ENCODE results near the gene PPIG. TPM values are rescaled to one million over a fixed set of nuclear protein-coding genes. Genes with fewer than 3 reads are reported as not detected.
"Not testable (repeated sequence)": the region's sequence is repeated elsewhere in the genome, so short reads cannot be mapped to it uniquely, and the experiment has no call there.

PPIG gene
- total and polyA plus RNA-seq, 2 donors: 36.7 to 80.3 TPM

DNA sequence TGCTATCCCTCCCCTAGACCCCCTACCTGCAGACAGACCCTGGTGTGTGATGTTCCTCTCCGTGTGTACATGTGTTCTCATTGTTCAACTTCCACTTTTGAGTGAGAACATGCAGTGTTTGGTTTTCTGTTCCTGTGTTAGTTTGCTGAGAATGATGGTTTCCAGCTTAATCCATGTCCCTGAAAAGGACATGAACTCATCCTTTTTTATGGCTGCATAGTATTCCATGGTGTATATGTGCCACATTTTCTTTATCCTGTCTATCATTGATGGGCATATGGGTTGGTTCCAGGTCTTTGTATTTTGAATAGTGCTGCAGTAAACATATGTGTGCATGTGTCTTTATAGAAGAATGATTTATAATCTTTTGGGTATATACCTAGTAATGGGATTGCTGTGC, 31.8 kb downstream of the PPIG start:
- H3K27ac ChIP-seq (ENCODE audit: low read depth); H3K4me1 ChIP-seq (ENCODE audit: insufficient read depth); H3K36me3 ChIP-seq (ENCODE audit: insufficient read depth); H3K4me3 ChIP-seq (ENCODE audit: low read depth, low read length); DNase-seq (ENCODE audit: extremely low spot score): not testable (repeated sequence)
- 98% methylated on average over 1 of the region's 1 CpG for WGBS

- Histone ChIP-seq H3K27ac (ENCODE audit: low read depth) (no peak overlapping the region), H3K4me1 (ENCODE audit: insufficient read depth) (no peaks in the 10 kb centered on the region), H3K4me3 (ENCODE audit: low read depth, low read length) (no peak overlapping the region), H3K36me3 (ENCODE audit: insufficient read depth) (peaks cover 2% of the 10 kb centered on the region)
- 52% methylated on average over 3 of the region's 3 CpGs for WGBS
- DNase-seq (ENCODE audit: extremely low spot score): no peak
Observed at GRCh38 chr2:169619946-169620345, 35.8 kb downstream of the PPIG start.

- H3K36me3 ChIP-seq (ENCODE audit: insufficient read depth): no peaks in the 10 kb centered on the region
- no peak overlapping the region for H3K27ac ChIP-seq (ENCODE audit: low read depth)
- 83% methylated on average over 1 of the region's 1 CpG for WGBS
- no peaks in the 10 kb centered on the region for H3K4me1 ChIP-seq (ENCODE audit: insufficient read depth)
- H3K4me3 ChIP-seq (ENCODE audit: low read depth, low read length): no peak overlapping the region
- DNase-seq (ENCODE audit: extremely low spot score): no peak
Observed at GRCh38 chr2:169620509-169620908, 36.4 kb downstream of the PPIG start.

GRCh38 chr2:169623235-169623634, 39.1 kb downstream of the PPIG start:
- H3K4me1 ChIP-seq (ENCODE audit: insufficient read depth): no peaks in the 10 kb centered on the region
- no peak overlapping the region for H3K27ac ChIP-seq (ENCODE audit: low read depth)
- no peak for DNase-seq (ENCODE audit: extremely low spot score)
- H3K36me3 ChIP-seq (ENCODE audit: insufficient read depth): no peaks in the 10 kb centered on the region
- H3K4me3 ChIP-seq (ENCODE audit: low read depth, low read length): no peak overlapping the region
- WGBS: 84% methylated on average over 4 of the region's 4 CpGs

DNA sequence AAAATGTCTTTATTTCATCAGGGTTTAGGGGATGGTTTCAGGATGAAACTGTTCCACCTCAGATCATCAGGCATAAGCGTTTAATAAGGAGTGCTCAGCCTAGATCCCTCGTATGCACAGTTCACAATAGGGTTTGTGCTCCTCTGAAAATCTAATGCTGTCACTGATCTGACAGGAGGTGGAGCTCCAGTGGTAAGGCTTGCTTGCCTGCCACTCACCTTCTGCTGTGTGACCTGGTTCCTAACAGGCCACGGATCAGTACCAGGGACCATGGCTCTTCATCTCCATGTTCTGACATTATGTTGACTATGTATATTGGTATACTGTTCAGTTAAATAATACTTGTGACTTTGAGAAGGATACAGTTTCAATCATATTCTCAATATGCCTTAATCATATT, 41.6 kb downstream of the PPIG start:
- H3K36me3 ChIP-seq (ENCODE audit: insufficient read depth): no peaks in the 10 kb centered on the region
- H3K4me1 ChIP-seq (ENCODE audit: insufficient read depth): no peaks in the 10 kb centered on the region
- H3K27ac ChIP-seq (ENCODE audit: low read depth): no peak overlapping the region
- H3K4me3 ChIP-seq (ENCODE audit: low read depth, low read length): no peak overlapping the region
- 91% methylated on average over 3 of the region's 3 CpGs for WGBS
- no peak for DNase-seq (ENCODE audit: extremely low spot score)

- Histone ChIP-seq H3K36me3 (ENCODE audit: insufficient read depth) (no peaks in the 10 kb centered on the region), H3K4me3 (ENCODE audit: low read depth, low read length) (no peak overlapping the region), H3K4me1 (ENCODE audit: insufficient read depth) (no peaks in the 10 kb centered on the region), H3K27ac (ENCODE audit: low read depth) (no peak overlapping the region)
- DNase-seq (ENCODE audit: extremely low spot score): no peak
- WGBS: 97% methylated on average over 8 of the region's 8 CpGs
Observed at GRCh38 chr2:169636440-169637097, 52.4 kb downstream of the PPIG start.

DNA sequence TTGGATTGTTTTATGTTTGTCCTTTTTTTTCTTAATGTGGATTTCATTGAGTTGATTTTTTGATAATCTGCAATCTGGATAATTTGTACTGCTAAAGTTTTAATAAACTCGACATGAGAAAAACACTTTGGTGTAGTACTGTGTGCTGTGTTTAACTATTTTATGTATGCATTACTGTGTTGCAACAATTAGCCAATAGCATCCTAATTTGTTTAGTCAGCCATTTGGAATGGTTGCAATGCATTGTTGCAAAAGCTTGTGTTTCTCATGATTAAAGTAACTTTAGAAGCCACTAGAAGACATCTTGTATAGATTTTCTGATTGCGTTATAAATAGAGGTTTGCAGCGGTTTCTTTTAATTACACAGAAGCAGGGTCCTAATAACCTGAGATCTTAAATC, 53.5 kb downstream of the PPIG start:
- H3K4me1 ChIP-seq (ENCODE audit: insufficient read depth): no peaks in the 10 kb centered on the region
- H3K36me3 ChIP-seq (ENCODE audit: insufficient read depth): no peaks in the 10 kb centered on the region
- no peak overlapping the region for H3K27ac ChIP-seq (ENCODE audit: low read depth)
- WGBS: 91% methylated on average over 3 of the region's 3 CpGs
- H3K4me3 ChIP-seq (ENCODE audit: low read depth, low read length): no peak overlapping the region
- DNase-seq (ENCODE audit: extremely low spot score): no peak

DNA sequence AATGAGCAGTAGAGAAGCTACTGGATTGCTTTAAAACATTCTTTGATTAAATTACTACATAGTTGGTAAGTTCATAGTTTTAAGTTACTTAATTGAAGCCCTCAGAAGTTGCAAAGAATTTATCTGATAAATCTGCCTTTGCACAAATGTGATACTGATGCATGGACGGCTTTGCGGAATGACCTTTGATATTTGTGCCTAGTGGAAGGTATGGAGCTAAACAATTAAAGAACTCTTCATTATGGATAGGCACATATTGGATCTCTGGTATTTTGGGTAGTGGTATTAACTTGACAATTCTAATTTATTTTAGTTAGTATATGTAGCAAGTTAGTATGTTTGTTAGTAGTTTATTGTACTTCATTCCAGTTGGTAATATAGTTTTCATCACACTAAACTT, 56.0 kb downstream of the PPIG start:
- Histone ChIP-seq H3K4me1 (ENCODE audit: insufficient read depth) (no peaks in the 10 kb centered on the region), H3K27ac (ENCODE audit: low read depth) (no peak overlapping the region), H3K36me3 (ENCODE audit: insufficient read depth) (no peaks in the 10 kb centered on the region), H3K4me3 (ENCODE audit: low read depth, low read length) (no peak overlapping the region)
- WGBS: 96% methylated on average over 2 of the region's 2 CpGs
- no peak for DNase-seq (ENCODE audit: extremely low spot score)

DNA sequence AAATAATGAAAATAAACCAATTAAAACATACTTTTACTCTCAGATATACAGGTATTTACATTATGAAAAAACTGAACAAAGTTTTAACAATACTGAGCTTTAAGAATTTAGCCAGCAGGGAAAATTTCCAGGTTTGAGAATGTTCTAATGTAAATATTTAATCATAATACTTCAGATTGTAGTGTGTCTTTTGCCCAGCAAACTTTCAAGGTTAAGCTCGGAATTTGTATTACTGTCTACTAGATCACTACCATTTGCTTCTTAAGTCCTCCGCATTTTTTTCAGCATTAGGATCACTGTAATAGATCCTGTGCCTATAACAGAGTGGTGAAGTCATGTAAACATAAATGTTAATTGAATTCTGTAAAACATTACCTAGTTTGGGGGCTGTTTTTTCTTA, 57.3 kb downstream of the PPIG start:
- Histone ChIP-seq H3K4me1 (ENCODE audit: insufficient read depth) (no peaks in the 10 kb centered on the region), H3K27ac (ENCODE audit: low read depth) (no peak overlapping the region), H3K36me3 (ENCODE audit: insufficient read depth) (no peaks in the 10 kb centered on the region), H3K4me3 (ENCODE audit: low read depth, low read length) (no peak overlapping the region)
- WGBS: 47% methylated on average over 2 of the region's 2 CpGs
- DNase-seq (ENCODE audit: extremely low spot score): no peak

GRCh38 chr2:169644173-169644572, 60.0 kb downstream of the PPIG start:
- Histone ChIP-seq H3K36me3 (ENCODE audit: insufficient read depth) (no peaks in the 10 kb centered on the region), H3K27ac (ENCODE audit: low read depth) (no peak overlapping the region), H3K4me1 (ENCODE audit: insufficient read depth) (no peaks in the 10 kb centered on the region), H3K4me3 (ENCODE audit: low read depth, low read length) (no peak overlapping the region)
- WGBS: 40% methylated on average over 3 of the region's 3 CpGs
- no peak for DNase-seq (ENCODE audit: extremely low spot score)

- Histone ChIP-seq H3K4me1 (ENCODE audit: insufficient read depth) (no peaks in the 10 kb centered on the region), H3K4me3 (ENCODE audit: low read depth, low read length) (no peak overlapping the region), H3K27ac (ENCODE audit: low read depth) (no peak overlapping the region), H3K36me3 (ENCODE audit: insufficient read depth) (no peaks in the 10 kb centered on the region)
- whole genome bisulfite sequencing: 89% methylated on average over 2 of the region's 2 CpGs
- DNase-seq (ENCODE audit: extremely low spot score): no peak
Observed at GRCh38 chr2:169647496-169647895, 63.3 kb downstream of the PPIG start.

DNA sequence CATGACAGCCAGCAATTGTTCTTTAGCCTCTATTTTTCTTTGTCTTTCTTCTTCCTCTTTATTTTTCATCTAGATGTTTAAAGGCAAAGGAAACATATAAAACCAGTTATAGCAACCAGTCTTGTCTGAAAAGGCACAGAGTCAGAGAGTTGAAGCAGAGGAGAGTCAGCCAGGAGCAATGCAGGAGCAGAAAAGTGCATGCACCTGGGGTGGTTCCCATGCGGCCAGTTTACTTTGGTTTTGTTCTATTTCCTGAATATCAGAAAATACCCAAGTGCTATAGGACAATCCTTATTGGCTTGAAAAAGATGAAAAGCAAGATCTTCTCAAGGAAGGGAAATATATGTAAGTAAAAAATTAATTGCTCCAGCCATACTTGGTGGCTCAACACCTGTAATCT, 65.1 kb downstream of the PPIG start:
- Histone ChIP-seq H3K4me1 (ENCODE audit: insufficient read depth) (no peaks in the 10 kb centered on the region), H3K27ac (ENCODE audit: low read depth) (no peak overlapping the region), H3K36me3 (ENCODE audit: insufficient read depth) (no peaks in the 10 kb centered on the region), H3K4me3 (ENCODE audit: low read depth, low read length) (no peak overlapping the region)
- no peak for DNase-seq (ENCODE audit: extremely low spot score)
- WGBS: 76% methylated on average over 1 of the region's 1 CpG

DNA sequence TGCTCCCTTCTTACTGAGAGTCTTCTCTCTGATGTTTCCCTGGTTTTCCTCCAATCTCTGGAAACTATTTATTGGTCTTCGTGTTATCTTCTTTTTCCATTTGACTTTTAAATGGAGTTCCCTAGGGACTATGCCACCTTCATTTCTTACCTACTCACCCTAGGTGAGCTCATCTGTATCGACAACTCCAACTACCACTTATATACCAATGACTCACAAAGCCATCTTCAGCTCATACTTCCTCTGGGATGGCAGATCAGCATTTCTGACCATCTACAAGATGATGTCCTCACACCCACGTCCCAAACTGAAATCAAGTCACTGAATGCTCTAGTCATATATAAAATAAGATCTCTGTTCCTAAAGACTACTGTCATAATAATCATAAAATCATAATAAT, 69.5 kb downstream of the PPIG start:
- WGBS: 76% methylated on average over 3 of the region's 3 CpGs
- no peak for DNase-seq (ENCODE audit: extremely low spot score)
- Histone ChIP-seq H3K27ac (ENCODE audit: low read depth) (no peak overlapping the region), H3K4me3 (ENCODE audit: low read depth, low read length) (no peak overlapping the region), H3K4me1 (ENCODE audit: insufficient read depth) (no peaks in the 10 kb centered on the region), H3K36me3 (ENCODE audit: insufficient read depth) (no peaks in the 10 kb centered on the region)

DNA sequence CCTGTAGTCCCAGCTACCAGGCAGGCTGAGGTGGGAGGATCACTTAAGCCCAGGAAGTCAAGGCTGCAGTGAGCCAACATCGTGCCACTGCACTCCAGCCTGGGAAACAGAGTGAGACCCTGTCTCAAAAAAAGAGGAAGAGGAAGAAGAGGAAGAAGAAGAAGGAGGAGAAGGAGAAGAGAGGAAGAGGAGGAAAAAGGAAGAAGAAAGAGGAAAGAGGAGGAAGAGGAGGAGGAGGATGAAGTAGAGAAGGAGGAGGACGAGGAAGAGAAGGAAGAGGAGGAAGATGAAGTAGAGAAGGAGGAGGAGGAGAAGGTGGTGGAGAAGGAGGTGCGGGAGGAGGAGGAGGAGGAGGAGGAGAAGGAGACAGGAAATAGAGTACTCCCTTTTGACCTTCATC, 72.0 kb downstream of the PPIG start:
- H3K4me3 ChIP-seq (ENCODE audit: low read depth, low read length): no peak overlapping the region

GRCh38 chr2:169658877-169659276, 74.7 kb downstream of the PPIG start:
- Histone ChIP-seq H3K36me3 (ENCODE audit: insufficient read depth) (no peaks in the 10 kb centered on the region), H3K27ac (ENCODE audit: low read depth) (no peak overlapping the region), H3K4me3 (ENCODE audit: low read depth, low read length) (no peak overlapping the region), H3K4me1 (ENCODE audit: insufficient read depth) (no peaks in the 10 kb centered on the region)
- DNase-seq (ENCODE audit: extremely low spot score): no peak
- WGBS: 98% methylated on average over 1 of the region's 1 CpG

More for the DNA sequence above, 72.0 kb downstream of the PPIG start:
- Histone ChIP-seq H3K36me3 (ENCODE audit: insufficient read depth) (no peaks in the 10 kb centered on the region), H3K27ac (ENCODE audit: low read depth) (no peak overlapping the region), H3K4me1 (ENCODE audit: insufficient read depth) (no peaks in the 10 kb centered on the region)
- WGBS: 73% methylated on average over 3 of the region's 3 CpGs
- no peak for DNase-seq (ENCODE audit: extremely low spot score)
